22Rv1 (cell line): ENCODE results near the gene HSDL1.

Experiments
- CTCF ChIP-seq: fragments of 450-650 bp; IDR thresholded peaks from 2 replicates; pipeline ENCODE4 v1.5.1; 2017; ENCODE audit warnings: mild to moderate bottlenecking
- ZFX ChIP-seq: fragments of 450-650 bp; IDR thresholded peaks from 2 replicates; pipeline ENCODE4 v1.6.1; 2017; ENCODE audit warnings: antibody characterized with exemption, borderline replicate concordance

GRCh38 chr16:84169765-84170310 is 24.9 kb upstream of the HSDL1 start:
- TF ChIP-seq CTCF (no peak), ZFX (no peak)
